ENCODE data around the gene RAD23B. TPM values are rescaled to one million over a fixed set of nuclear protein-coding genes. Genes with fewer than 3 reads are reported as not detected.
"Not testable (repeated sequence)": the region's sequence is repeated elsewhere in the genome, so short reads cannot be mapped to it uniquely, and the experiment has no call there.

RAD23B gene
- polyA plus RNA-seq, 1 donor = 142 TPM

- no peak for DNase-seq
These were observed 9.9 kb downstream of the RAD23B start for GRCh38 chr9:107292821-107293542.

- DNase-seq = no peak
These were observed 10.5 kb downstream of the RAD23B start for GRCh38 chr9:107293543-107294085.

GRCh38 chr9:107294756-107295155 lies 11.7 kb downstream of the RAD23B start:
- no peak for DNase-seq

GRCh38 chr9:107295995-107296394 lies 12.9 kb downstream of the RAD23B start:
- DNase-seq = no peak

GRCh38 chr9:107296592-107296991 lies 13.5 kb downstream of the RAD23B start:
- DNase-seq = not testable (repeated sequence)

- DNase-seq = no peak
These were observed 16.4 kb downstream of the RAD23B start for GRCh38 chr9:107299437-107299836.

- no peak for DNase-seq
These were observed 23.2 kb downstream of the RAD23B start for GRCh38 chr9:107306308-107306707.

GRCh38 chr9:107307331-107307730 lies 24.3 kb downstream of the RAD23B start:
- no peak for DNase-seq

- no peak for DNase-seq
These were observed 25.4 kb downstream of the RAD23B start for GRCh38 chr9:107308461-107308860.

- DNase-seq = no peak
These were observed 26.2 kb downstream of the RAD23B start for GRCh38 chr9:107309271-107309670.

- no peak for DNase-seq
These were observed 29.4 kb downstream of the RAD23B start for GRCh38 chr9:107312376-107313050.

- DNase-seq = no peak
These were observed 30.5 kb downstream of the RAD23B start for GRCh38 chr9:107313555-107314096.

GRCh38 chr9:107314763-107315162 lies 31.7 kb downstream of the RAD23B start:
- DNase-seq = no peak

- DNase-seq = no peak
These were observed 33.9 kb downstream of the RAD23B start for GRCh38 chr9:107316795-107317661.

GRCh38 chr9:107322643-107323042 lies 39.6 kb downstream of the RAD23B start:
- no peak for DNase-seq

GRCh38 chr9:107323836-107324585 lies 40.9 kb downstream of the RAD23B start:
- DNase-seq = no peak

GRCh38 chr9:107325842-107326241 lies 42.8 kb downstream of the RAD23B start:
- no peak for DNase-seq

GRCh38 chr9:107328510-107328909 lies 45.4 kb downstream of the RAD23B start:
- DNase-seq = no peak

GRCh38 chr9:107330420-107330819 lies 47.3 kb downstream of the RAD23B start:
- no peak for DNase-seq

GRCh38 chr9:107332883-107333282 lies 49.8 kb downstream of the RAD23B start:
- DNase-seq = no peak

GRCh38 chr9:107333363-107333762 lies 50.3 kb downstream of the RAD23B start:
- DNase-seq = no peak
